CD4-positive, CD25-positive, alpha-beta regulatory T cell (primary cell): ENCODE results near the gene CD3E. TPM values are rescaled to one million over a fixed set of nuclear protein-coding genes. Genes with fewer than 3 reads are reported as not detected.
A peak's percentile ranks its signal among the peaks of the same experiment; 100 is the strongest.

Source experiments
- ATAC-seq, 2 donors: fragments of 150-1000 bp; cut with Tn5 transposase; one replicate each; pipeline ENCODE4 v1.10.0; 2021; ENCODE audit warnings: low read depth in 2 of 2, moderate number of reproducible peaks in 2 of 2, moderate library complexity in 1 of 2
- DNase-seq, 3 donors: peaks; one replicate each; pipeline versions ENCODE4 v3.0.0 to v3.0.0-alpha.2; 2012 to 2022; ENCODE audit warnings: mixed read lengths in 1 of 3
- H3K27ac ChIP-seq: one replicate; pipeline ENCODE4 v1.7.0; 2013; ENCODE audit warnings: mild to moderate bottlenecking, low read length; ENCODE audit not compliant: insufficient read depth, poor library complexity, severe bottlenecking
- H3K27me3 ChIP-seq: one replicate; pipeline ENCODE4 v1.7.0; 2013; ENCODE audit warnings: low read length; ENCODE audit not compliant: control insufficient read depth, insufficient read depth
- H3K36me3 ChIP-seq: one replicate; pipeline ENCODE4 v1.7.0; 2013; ENCODE audit warnings: mild to moderate bottlenecking, low read length, moderate library complexity; ENCODE audit not compliant: control insufficient read depth, insufficient read depth
- H3K4me1 ChIP-seq: 2 replicates; pipeline ENCODE4 v1.7.0; 2013; ENCODE audit warnings: mild to moderate bottlenecking, low read length; ENCODE audit not compliant: insufficient read depth, control insufficient read depth, poor library complexity, severe bottlenecking
- H3K4me3 ChIP-seq: one replicate; pipeline ENCODE4 v1.7.0; 2013; ENCODE audit warnings: low read depth, mild to moderate bottlenecking, low read length, moderate library complexity
- H3K9me3 ChIP-seq, 2 experiments: 1 replicate in 1 of 2; 2 replicates in 1 of 2; pipeline ENCODE4 v1.7.0; 2013; ENCODE audit warnings: low read length in 2 of 2, mild to moderate bottlenecking in 1 of 2, moderate library complexity in 1 of 2; ENCODE audit not compliant: control insufficient read depth in 2 of 2
- H3K27ac Mint-ChIP-seq, 3 donors: one replicate each; pipeline ENCODE4 v1.8.0; 2020 to 2022; ENCODE audit warnings: mild to moderate bottlenecking in 3 of 3, mixed read lengths in 3 of 3, moderate library complexity in 2 of 3
- H3K27me3 Mint-ChIP-seq: one replicate; pipeline ENCODE4 v1.8.0; 2022; ENCODE audit warnings: mild to moderate bottlenecking, mixed read lengths
- H3K36me3 Mint-ChIP-seq: one replicate; pipeline ENCODE4 v1.8.0; 2020; ENCODE audit warnings: mixed read lengths
- H3K4me1 Mint-ChIP-seq, 4 donors: one replicate each; pipeline ENCODE4 v1.8.0; 2020 to 2022; ENCODE audit warnings: mixed read lengths in 4 of 4, mild to moderate bottlenecking in 1 of 4
- H3K4me3 Mint-ChIP-seq, 4 donors: one replicate each; pipeline ENCODE4 v1.8.0; 2020 to 2022; ENCODE audit warnings: mild to moderate bottlenecking in 4 of 4, mixed read lengths in 4 of 4, moderate library complexity in 3 of 4
- H3K9me3 Mint-ChIP-seq, 7 donors: one replicate each; pipeline ENCODE4 v1.8.0; 2020 to 2022; ENCODE audit warnings: mixed read lengths in 7 of 7, mild to moderate bottlenecking in 3 of 7, moderate library complexity in 2 of 7
- polyA plus RNA-seq, 4 donors: library from polyadenylated mRNA; unstranded; fragments of 300-500 nt; fragmentation: Illumina TruSeq; gene quantifications; one replicate each; pipeline ENCODE4 v1.2.3, GENCODE V29; 2021
- total RNA-seq: library from RNA; stranded (reverse); gene quantifications from one replicate; pipeline ENCODE4 v1.2.3, GENCODE V29; 2022

The CD3E gene
- total and polyA plus RNA-seq, 5 donors from 2014 or later: 585 to 823 (median 751) TPM

DNA sequence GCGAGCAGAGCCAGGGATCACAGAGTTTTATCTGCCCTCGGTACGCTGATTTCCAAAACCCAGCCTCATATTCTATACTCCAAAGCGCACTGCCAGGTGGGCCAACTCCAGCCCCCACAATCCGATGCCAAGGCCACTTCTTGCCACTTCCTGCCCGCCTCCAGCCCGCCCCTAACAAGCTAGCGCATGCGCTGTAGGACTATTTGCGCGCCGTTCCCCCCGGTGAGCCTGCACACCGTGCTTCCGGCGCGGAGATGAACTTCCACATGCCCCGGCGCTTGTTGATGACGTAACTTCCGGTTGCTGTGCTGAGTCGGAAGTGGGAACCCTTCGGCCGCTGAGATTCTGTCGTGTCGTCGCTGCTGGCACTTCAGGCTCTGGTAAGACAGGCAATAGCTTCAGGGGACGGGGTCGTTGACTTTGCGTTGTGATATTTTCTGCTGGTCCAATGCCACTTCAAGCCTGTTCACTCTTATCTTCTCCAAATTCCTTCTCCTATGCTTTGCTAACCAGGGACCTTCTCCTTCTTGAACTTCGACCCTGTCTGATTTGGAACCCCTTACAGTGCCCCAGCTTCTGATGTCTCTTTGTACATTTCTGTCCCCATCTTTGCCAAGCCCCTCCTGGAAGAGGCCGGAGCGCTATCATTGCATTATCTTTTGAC lies 54.9 kb downstream of the CD3E start, which contains the start of gene UBE4A:
Gene UBE4A, plus strand, starts transcription at position 306 of the 664 bp plus-strand sequence. CDS start 5,481 bp downstream, outside the sequence.
- peak within 1 kb of the TSS; percentile 98 to 100 (median 100) for H3K27ac Mint-ChIP-seq
- peak within 1 kb of the TSS; percentile 91 for H3K27ac ChIP-seq
- DNase-seq: peak; percentile 94 to 99 (median 95)
- peaks cover 6% of the 10 kb centered on the region for H3K27me3 Mint-ChIP-seq
- ATAC-seq: peak; percentile 90 to 91
- peak within 1 kb of the TSS; percentile 100 for H3K4me3 ChIP-seq
- H3K9me3 Mint-ChIP-seq: peaks cover 0 to 3% (median 0%) of the 10 kb centered on the region in 7 donors
- H3K9me3 ChIP-seq: no peaks in the 10 kb centered on the region
- H3K27me3 ChIP-seq: no peaks in the 10 kb centered on the region
- H3K36me3 ChIP-seq: peaks cover 7% of the 10 kb centered on the region
- H3K4me1 Mint-ChIP-seq: peaks cover 27 to 54% (median 41%) of the 10 kb centered on the region in 4 donors
- peaks cover 33% of the 10 kb centered on the region for H3K4me1 ChIP-seq
- H3K36me3 Mint-ChIP-seq: peaks cover 16% of the 10 kb centered on the region
- peak within 1 kb of the TSS; percentile 95 to 99 (median 98) for H3K4me3 Mint-ChIP-seq

DNA sequence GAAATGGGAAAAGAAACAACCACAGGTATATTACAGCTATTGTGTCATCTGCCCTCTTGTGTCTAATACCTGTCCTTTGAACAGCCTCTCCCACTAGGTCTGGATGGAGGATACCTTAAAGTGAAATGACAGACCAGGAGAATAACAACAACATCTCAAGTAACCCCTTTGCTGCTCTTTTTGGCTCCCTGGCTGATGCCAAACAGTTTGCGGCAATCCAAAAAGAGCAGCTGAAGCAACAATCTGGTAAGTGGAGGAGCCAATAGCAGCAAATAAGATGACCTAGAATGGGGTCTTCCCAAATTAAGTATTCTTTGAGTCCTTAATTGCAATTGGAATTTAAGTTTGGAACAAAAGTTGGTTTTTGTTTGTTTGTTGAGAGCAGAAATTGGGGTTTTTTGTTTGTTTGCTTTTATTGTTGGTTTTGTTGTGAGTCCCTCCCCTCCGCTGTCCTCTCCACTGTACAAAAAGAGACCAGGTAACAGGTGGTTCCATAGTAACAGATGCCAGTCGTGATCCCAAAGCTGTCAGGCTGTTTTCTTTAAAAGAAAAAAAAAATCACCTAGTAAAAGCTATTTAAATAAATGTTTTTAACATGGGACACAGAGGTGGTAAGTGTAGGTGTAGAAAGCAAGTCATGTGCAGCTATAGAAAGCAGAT lies 60.6 kb downstream of the CD3E start:
- H3K9me3 Mint-ChIP-seq: no peaks in the 10 kb centered on the region
- peak overlapping the region in 1 of 4 donors; percentile 32 for H3K4me3 Mint-ChIP-seq
- Histone ChIP-seq H3K9me3 (no peaks in the 10 kb centered on the region), H3K27ac (no peak overlapping the region), H3K27me3 (no peaks in the 10 kb centered on the region), H3K36me3 (peaks cover 55% of the 10 kb centered on the region), H3K4me3 (no peak overlapping the region), H3K4me1 (peaks cover 26% of the 10 kb centered on the region)
- H3K36me3 Mint-ChIP-seq: peaks cover 35% of the 10 kb centered on the region
- no peak for DNase-seq
- ATAC-seq: no peak
- peaks cover 9 to 45% (median 32%) of the 10 kb centered on the region in 4 donors for H3K4me1 Mint-ChIP-seq
- H3K27me3 Mint-ChIP-seq: no peaks in the 10 kb centered on the region
- peak overlapping the region in 1 of 3 donors; percentile 32 for H3K27ac Mint-ChIP-seq

Other genes starting within 250 kb of the CD3E start
- not detected for gene TMPRSS4, start 227.7 kb upstream of the CD3E start, total RNA-seq
- not detected for gene TMPRSS4, start 227.7 kb upstream of the CD3E start, polyA plus RNA-seq
- 1.2 TPM for gene SMIM35, start 217.8 kb upstream of the CD3E start, total RNA-seq
- gene SMIM35, start 217.8 kb upstream of the CD3E start, polyA plus RNA-seq: 1 to 10 TPM in 2 of 4 donors, under 1 TPM in 2; 0.90 to 1.9 (median 1.3) TPM
- gene SCN4B, start 151.9 kb upstream of the CD3E start, total RNA-seq: not detected
- gene SCN4B, start 151.9 kb upstream of the CD3E start, polyA plus RNA-seq: not detected
- not detected for gene SCN2B, start 128.1 kb upstream of the CD3E start, total RNA-seq
- not detected for gene SCN2B, start 128.1 kb upstream of the CD3E start, polyA plus RNA-seq
- 71.5 TPM for gene JAML, start 79.7 kb upstream of the CD3E start, total RNA-seq
- 100 to 1,000 TPM; 169 to 200 (median 174) TPM for gene JAML, start 79.7 kb upstream of the CD3E start, polyA plus RNA-seq
- gene MPZL3, start 52.4 kb upstream of the CD3E start, total RNA-seq: 16.1 TPM
- gene MPZL3, start 52.4 kb upstream of the CD3E start, polyA plus RNA-seq: 10 to 100 TPM in 1 of 4 donors, 1 to 10 TPM in 3; 4.5 to 12.2 (median 6.3) TPM
- 1.0 TPM for gene MPZL2, start 40.4 kb upstream of the CD3E start, total RNA-seq
- gene MPZL2, start 40.4 kb upstream of the CD3E start, polyA plus RNA-seq: under 1 TPM in 1 of 4 donors, not detected in 3; 0.37 TPM
- 476 TPM for gene CD3D, start 38.0 kb downstream of the CD3E start, total RNA-seq
- gene CD3D, start 38.0 kb downstream of the CD3E start, polyA plus RNA-seq: 1,000 to 10,000 TPM; 1,148 to 1,577 (median 1,304) TPM
- gene CD3G, start 39.6 kb downstream of the CD3E start, total RNA-seq: 196 TPM
- 100 to 1,000 TPM; 393 to 477 (median 433) TPM for gene CD3G, start 39.6 kb downstream of the CD3E start, polyA plus RNA-seq
- 49.1 TPM for gene UBE4A, start 54.9 kb downstream of the CD3E start, total RNA-seq
- gene UBE4A, start 54.9 kb downstream of the CD3E start, polyA plus RNA-seq: 10 to 100 TPM; 23.5 to 29.2 (median 25.4) TPM
- gene ATP5MG, start 96.9 kb downstream of the CD3E start, total RNA-seq: 154 TPM
- gene ATP5MG, start 96.9 kb downstream of the CD3E start, polyA plus RNA-seq: 100 to 1,000 TPM; 578 to 706 (median 677) TPM
- 179 TPM for gene KMT2A, start 131.8 kb downstream of the CD3E start, total RNA-seq
- gene KMT2A, start 131.8 kb downstream of the CD3E start, polyA plus RNA-seq: 10 to 100 TPM; 12.1 to 19.5 (median 18.2) TPM
- gene TTC36, start 222.7 kb downstream of the CD3E start, total RNA-seq: not detected
- gene TTC36, start 222.7 kb downstream of the CD3E start, polyA plus RNA-seq: under 1 TPM; 0.22 to 0.87 (median 0.50) TPM
- gene TMEM25, start 226.5 kb downstream of the CD3E start, total RNA-seq: 10.7 TPM
- 10 to 100 TPM in 3 of 4 donors, 1 to 10 TPM in 1; 10.0 to 17.3 (median 14.2) TPM for gene TMEM25, start 226.5 kb downstream of the CD3E start, polyA plus RNA-seq